Occipital lobe (tissue), 2 donors: ENCODE results near the gene DOCK9. TPM values are rescaled to one million over a fixed set of nuclear protein-coding genes. Genes with fewer than 3 reads are reported as not detected.

Experiments used
- DNase-seq: peaks from one replicate; lab custom pipeline; 2025; lab: John Stamatoyannopoulos, UW
- total RNA-seq: library from RNA; depleted of rRNA; stranded (reverse); fragments of >200 nt; gene quantifications from one replicate; pipeline ENCODE4 v1.2.3, GENCODE V29; 2014

Gene DOCK9
- total RNA-seq, 1 donor from 2014 or later: 200 TPM

DNA sequence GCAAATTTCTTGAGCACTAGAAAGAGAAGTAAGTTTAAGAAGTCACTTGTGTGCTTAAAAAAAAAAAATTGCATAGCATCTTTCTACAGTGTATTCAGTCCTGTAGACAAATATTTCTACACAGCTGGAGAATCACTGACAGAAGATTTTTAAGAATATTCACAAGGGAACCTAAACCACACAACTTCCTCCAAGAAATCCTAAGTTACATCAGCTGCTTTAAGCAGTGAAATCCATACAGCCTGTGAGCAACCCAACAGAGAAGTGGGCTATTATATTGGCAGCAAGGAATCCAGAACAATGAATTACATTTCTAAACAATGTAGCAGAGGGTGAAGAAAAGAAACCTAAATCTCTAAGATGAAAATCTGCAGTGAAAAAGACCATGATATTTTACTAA is 1.5 kb downstream of the DOCK9 start:
- no peak for DNase-seq

DNA sequence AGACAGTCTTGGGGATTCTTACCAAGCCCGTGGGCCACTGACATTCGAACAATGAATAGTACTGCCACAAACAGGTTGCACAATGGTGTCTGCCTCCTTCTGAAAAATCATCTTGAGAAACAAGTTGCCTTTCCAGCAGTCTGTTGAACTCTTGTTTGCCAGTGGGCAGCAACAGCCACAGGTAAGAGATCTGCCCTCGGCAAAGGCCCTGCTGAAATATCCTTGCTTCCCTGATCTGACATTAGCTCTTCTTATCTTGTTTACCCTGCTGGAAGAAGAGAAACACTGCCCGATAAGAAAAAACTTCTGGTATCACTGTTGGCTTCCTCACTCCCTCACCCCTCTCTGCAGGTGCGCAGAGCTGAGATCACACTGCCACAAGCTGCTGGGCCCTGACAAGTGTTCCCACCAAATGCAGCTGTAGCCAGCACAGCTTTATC is 2.0 kb downstream of the DOCK9 start:
- no peak for DNase-seq

DNA sequence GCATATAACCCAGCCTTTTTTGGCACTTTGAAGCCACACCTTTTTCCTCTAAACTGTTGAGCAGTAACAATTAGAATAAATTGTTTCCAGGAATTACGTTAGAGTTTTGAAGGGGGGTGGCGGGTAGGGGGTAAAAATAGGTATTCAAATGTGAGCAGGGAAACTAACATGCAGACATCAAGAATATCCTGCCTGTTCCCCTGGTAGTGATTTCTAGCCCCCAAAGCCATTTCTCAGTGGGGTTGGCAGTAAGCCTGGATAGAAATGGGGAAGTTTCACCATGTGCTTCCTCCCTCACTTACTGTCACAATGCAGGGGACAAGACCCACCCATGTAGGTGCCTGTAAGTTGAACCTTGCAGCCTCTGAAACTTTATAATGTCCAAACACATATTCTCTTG is 3.8 kb downstream of the DOCK9 start:
- no peak for DNase-seq

DNA sequence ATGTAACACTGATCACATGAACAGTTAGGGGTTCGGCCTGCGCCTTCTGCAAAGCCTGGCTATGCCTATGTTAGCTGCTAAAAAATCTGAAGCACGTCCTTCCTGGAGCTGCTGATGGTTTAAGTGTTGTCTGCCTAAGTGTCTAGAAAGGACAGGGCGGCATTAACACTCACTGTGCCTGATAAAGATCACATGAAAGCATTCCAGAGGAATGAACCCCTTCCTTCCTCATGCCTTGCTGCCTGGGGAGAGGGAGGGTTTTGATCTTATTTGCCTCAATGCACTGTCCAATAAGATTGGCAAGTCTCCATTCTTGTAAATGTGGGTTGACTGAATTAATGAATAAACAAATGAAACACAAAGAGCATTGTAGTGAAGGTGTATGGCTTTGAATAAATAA is 5.2 kb downstream of the DOCK9 start:
- no peak for DNase-seq

DNA sequence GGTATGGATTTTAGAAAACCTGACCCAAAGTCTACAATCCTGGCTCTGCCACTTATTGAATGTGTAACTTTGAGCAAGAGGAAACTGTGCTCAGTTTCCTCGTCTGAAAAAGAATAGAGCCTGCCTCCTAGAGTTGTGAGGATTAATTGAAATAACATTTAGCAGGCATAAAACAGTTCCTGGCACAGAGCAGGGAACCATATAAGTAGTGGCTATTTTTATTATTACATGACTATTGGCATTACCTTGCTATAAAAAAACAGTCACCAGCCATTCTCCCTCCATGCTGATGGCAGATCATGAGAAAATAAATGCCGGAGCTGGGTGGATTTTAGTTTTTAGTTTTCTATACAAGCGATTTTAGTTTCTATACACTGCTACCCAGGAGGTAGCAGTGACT is 5.8 kb downstream of the DOCK9 start:
- no peak for DNase-seq

DNA sequence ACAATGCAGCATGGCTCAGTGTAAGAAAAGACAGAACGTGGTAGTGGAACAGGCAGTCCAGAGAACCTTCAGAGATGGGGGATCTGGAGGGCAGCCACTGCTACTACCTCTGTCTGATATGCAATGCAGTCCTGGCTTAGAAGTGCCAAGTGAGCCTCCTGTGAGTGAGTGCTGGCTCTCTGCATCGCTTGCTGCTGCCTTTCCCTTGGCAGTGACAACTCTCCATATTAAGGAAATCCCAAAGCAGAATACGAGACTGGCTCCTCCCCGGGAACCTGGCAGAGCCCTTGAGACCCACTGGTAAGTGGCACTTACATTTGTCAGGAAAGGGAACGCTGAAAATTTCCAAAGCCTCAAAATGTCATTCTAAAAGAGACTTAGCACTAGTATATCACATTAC is 7.5 kb downstream of the DOCK9 start:
- DNase-seq: no peak

DNA sequence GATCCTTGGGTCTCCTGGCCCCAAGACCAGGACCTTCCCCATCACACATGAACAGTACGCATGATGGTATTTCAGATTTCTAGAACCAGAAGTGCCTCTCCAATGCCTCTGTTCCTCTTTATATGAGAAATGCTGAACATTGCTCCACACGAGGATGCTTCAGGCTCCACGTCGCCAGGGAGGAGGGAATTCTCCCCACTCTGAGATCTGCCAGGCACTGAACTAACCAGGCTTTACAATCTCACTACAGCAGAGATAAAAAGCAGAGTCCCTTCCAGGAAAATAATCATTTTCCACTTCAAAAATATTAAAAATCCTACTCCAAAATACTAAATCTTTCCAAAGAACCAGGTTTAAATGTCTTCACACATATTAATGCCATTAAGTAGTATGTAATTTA is 10.4 kb downstream of the DOCK9 start:
- no peak for DNase-seq

DNA sequence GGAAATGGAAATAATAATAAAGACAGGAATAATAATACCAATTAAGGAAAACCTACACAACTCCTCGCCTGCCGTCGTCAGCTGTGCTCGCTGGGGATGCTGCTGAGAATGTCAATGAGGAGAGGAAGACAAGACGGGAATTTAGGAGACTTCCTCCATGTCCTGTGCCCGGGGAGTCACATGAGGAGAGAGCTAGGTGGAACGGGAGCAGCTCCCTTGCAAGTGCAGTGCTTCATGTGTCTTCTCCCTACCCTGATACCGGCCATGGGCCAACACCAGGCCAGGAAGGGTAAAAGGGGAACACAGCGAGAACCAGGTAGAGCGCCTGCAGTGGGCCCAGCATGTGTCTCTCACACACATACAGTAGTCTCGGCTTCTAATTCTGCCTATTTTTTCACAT is 11.8 kb downstream of the DOCK9 start:
- DNase-seq: no peak

DNA sequence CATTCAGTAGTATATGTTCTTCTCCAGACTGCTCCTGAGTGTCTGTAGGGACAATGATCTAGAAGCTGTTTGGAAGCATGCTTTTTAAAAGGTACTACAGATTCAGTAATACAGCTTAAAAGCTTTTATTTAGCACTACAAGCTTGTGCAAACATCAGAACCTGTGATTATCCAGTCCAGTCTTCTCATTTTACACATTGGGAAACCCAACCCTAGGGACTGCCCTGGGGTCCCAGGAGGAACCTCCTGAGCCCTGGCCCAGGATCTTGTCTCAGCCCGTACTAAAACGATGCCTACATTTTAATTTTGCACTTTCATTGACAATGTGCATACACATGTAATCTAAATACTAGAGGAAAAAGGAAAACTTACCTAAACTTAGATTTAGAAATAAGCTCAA is 12.5 kb downstream of the DOCK9 start:
- DNase-seq: no peak

DNA sequence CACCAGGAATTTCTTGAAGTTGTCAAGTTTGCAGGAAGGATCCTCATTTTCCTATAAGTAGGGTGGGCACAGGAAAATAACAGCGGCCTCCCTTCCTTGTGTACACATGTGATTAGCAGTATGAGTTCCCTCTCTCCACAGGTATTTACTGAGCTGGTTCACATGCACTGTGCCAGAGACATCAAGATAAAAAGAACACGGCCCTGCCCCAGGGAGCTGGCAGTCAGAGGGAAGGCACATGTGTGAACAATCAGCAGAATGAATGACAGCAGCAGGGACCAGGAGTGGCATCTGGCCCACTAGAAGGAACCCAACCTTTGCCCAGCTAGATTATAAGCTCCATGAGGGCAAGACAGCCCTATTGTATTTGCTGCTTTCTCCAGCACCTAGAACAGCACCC is 13.9 kb downstream of the DOCK9 start:
- no peak for DNase-seq

DNA sequence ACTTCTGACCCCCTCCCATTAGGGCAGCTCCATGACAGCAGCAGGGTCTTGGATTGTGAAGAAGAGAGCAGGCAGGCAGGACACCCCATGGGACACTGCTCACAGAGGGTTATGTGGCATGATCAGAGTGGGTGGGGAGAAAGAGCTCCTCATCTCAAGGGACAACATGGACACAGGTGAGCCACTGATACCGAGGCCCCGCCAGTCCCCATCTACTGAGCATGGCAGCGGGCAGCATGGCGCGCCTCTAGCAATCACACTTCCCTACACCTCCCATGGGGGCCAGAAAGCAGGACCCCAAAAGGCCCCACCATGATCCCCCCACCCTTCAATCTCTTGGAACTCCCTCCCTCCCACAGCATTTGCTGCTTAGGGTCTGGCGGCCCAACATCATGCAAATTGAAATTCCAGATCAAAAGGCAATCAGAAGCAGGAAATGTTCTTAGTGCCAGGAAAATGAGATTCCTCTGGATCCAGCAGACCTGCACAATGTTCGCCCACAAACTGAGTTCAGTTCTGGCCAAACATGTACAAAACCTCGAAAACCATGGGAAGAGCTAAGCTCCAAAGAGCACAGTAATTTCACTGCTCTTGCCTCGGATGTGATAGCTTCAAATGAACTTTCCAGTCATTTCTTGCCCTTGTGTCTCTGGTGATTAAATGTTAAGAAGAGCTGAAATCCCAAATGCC is 14.8 kb downstream of the DOCK9 start:
- no peak for DNase-seq

DNA sequence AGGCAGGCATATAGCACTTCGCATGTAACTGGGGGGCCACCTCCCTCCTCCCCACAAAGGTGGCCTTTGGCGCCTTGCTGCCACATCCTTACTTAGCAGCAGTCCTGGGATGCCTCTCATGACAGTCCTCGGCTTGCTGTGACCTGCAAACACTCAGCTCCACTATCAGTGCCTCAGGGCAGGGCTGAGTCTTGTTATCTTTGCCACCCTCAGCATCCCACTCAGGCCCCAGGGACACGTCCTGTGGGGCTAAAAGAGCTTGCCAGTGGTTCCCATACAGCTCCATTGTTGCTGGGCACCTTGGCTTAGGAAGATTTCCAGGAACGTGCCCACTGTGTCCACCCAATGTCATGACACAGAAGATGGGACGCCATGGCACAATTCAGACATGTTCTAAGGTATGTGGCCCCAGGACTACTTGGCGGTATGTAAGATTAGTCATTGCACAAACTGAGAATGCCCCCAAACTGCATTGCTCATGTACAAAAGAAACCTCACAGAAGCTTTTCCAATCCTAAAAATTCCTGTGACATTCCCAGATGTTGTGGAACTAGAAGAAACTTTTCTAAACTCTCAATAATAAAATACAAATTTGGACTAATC is 16.3 kb downstream of the DOCK9 start:
- no peak for DNase-seq

DNA sequence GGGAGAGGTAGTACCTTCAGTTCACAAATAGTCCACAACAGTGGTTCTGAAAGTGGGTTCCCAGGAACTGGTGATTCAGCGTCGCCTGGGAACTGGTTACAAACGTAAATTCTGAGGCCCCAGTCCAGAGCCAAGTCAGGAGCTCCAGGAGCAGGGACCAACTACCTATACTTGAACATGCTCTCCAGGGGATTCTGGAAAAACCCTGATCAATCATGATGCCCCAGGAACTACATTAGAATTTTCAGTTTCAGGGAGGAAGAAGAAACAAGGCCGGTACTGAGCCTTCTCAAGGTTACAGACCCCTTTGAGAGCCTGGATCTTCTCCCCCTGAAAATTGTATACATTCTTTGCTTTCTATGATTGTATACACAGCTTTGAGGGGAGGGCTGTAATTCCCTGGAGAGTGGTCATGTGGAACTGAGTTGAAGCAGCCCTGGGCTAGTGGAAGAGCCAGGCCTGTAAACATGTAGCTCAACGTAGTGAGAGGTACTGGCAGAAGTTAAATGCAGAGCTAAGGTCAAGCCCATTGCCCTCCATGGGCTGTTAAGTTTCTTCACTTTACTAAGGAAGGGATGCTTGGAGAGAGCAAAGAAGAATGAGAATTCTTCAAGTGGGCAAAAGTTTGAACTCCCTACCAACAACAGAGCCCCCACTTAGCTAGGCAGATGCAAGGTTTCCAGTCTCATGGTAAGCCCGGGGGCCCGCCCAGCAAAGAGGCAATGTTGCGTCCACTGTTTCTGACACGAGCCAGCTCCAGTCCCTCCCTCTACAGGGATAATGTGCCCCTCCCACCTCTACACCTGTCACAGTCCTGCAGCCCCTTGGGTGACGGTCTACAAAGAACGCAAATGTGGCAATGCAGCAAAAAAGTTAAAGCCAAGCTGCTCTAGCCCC is 17.0 kb downstream of the DOCK9 start:
- DNase-seq: no peak

DNA sequence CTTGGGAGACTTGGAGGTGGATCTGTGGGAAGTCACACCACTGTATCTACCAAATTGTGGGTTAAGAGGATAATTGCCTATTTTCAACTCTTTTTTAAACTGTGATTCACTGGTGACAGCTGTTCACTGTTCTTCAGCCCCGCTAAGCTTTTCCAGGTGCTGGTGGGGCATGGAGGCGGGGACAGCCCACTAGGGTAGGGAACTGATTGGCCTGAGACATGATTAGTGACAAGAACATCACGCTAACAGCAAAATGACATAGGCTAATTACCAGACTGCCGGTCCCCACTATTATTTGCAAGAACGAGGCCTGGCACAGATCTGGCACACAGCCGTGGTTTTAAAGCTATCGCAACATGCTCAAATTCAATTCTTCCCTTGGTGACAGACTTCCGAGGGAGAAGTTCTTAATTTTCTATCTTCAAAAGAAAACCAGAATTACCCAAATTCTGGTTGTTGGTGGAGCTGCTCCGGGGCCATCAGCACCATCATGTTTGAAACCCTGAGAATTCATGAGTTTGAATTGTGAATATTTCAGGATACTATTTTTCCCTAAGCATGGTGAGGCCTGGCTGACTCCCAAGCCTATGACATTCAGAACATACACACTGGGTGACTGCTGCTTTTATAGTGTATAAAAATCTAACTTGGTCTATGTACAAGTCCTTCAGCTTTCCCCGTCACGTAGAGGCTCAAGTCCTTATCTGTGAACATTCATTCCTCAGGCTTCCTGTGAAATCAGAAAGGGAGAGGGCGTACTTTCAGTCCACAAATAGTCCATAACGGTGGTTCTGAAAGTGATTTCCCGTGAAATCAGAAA is 17.9 kb downstream of the DOCK9 start:
- no peak for DNase-seq

DNA sequence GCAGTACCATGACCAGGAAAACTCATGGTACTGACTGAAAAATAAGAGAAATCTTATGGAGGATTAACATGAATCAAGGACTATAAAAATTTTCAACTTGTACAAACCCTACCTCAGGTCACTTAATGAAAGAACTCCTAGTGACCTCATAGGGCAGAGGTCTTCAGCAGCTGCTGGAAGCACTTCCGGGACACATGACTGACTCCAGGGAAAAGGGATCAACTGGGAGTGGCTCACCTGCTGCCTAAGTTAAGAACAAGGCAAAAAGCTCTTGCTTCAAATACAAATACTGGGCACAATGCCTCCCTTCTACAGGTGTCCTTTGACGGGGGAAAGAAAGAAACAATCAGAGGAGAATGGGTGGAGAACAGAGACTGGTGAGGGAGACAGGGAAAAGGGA is 18.6 kb downstream of the DOCK9 start:
- no peak for DNase-seq

DNA sequence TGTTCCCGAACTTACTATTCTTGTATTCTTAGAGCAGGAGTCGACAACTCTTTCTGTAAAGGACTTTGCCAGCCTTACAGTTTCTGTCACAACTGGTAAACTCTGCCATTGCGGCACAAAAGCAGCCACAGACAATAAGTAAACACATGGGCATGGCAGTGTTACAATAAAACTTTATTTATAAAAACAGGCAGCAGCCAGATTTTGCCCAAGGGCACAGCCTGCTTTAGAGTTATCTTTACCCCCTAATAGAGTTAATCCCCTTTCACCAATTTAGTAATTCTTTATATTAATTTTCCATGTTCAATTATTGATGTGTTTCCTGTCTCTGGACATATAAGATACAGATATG is 19.4 kb downstream of the DOCK9 start:
- no peak for DNase-seq

DNA sequence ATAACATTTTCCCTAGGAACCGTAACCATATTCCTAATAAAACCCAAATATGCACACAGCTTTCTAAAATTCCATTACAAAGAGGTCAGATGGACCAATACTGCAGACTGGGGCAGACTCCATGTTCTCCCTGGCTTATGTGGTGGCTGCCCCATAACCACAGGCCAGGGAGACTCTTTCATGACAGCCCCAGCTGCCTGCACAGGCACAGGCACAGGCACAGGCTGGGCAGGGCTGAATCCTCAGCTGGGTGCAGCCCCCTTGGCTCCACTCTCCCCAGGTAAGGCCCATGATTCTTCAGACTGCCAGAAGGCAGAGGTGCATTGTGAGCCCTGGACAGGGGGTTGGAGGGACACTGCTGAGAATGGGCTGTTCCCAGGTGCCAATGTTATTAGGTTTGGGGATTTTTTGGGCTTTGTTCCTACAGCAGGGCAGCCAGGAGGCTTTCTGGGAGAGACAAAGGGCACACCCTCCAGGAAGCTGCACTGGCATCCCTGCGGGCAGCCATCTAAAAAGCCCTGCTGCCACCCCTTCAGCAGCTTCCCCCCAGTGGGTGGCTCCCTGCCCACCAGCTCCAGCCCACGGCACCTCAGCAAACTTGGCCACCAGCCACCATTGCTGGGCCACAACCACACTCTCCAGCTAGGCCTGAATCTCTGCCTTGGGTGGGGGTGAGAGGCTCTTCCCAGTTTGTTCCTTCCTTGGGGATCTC is 20.0 kb downstream of the DOCK9 start:
- no peak for DNase-seq

DNA sequence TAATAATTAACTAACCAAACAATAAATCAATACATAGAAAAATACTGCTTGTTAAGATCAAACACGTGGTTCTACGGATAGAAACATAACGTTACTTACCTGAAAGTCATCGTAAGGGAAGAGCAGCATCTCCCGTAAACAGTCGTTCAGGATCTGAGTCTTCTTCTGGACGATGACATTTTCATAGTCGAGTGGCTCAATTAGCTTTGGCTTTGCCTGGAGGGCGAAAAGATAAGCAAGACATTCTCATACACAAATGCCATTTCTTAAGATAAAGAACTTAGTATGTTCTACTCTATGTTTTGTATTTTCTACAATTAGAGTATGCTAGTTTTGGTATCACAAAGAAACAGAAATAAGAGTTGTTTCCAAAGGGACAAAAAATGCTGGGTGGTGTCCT is 22.5 kb downstream of the DOCK9 start:
- DNase-seq: no peak

DNA sequence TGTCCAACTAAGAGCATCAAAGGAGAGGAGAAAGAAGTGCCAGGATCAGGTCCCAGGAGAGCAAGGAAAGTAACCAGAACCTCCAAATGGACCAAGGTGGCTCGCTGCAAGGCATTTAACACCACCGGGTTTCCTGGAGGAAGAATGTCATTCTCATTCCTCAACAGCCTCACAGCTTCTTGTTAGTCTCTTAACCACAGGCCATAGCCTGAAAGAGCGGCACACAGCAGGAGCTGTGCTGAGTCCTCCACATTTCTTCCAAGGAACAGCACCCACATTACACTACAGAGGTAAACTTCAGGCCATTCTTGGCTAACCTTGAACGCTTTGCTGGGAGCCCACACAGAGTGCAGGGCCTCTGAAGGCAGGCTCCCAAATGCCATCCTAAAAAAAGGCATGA is 23.6 kb downstream of the DOCK9 start:
- DNase-seq: no peak

DNA sequence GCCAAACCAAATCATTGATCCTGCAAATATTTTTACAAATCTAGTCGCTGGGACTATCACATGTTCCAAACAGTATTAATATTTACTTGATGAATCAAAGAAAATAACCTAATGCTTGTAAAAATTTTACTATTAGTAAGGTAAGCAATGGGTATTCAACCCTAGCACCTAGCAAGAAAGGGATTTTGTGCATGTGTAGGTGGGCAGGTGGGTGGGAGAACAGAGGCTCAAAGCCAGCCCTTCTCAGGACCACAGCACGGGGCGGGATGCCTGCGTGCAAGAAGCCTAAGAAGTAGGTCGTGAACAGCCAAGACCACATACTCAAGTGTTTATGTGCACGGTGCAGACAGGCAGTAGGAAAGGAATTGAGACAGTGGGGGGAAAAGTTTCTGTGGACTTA is 26.6 kb downstream of the DOCK9 start:
- no peak for DNase-seq

DNA sequence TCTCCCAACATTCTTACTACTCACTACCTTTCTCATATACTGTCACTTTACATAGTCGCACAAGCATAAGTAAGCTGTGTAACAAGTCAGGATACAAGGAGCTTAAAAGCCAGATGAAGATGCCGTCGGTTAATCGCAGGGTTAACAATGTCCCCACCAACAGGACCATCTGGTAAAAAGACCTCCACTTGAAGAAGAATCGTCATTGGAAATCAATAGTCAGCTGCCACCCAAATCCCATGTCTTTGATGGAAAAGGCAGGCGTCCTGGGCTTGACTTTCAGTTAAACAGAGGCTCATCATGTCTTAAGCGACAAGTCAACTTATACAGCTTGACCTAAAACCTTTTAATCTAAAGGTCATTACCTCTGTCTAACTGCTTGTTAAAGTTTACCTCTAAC is 27.2 kb downstream of the DOCK9 start:
- DNase-seq: no peak
